Measurements from ENCODE around the gene RFX3. TPM values are rescaled to one million over a fixed set of nuclear protein-coding genes. Genes with fewer than 3 reads are reported as not detected.

RFX3 gene
- total RNA-seq, 1 donor = 1.4 TPM

DNA sequence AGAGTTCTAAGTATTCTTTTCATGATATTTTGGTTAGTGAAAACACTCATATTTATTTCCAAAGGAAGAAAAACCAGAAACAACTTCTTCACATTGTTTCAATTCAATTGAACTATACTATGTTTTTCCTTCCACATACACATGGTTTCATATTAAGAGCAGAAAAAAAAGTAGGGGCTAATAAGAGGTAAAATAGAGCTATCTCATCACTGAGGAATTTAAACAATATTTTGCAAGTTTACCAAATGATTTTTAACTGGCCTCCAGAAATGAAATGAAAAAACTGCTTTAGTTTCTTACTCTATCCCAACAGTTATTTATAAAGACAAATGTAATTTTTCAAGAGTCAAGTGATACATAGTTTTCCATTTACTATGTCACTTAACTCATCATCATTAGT, 233.5 kb downstream of the RFX3 start:
- Histone ChIP-seq H3K27me3 (ENCODE audit: insufficient read depth, low read length) (no peaks in the 10 kb centered on the region), H3K36me3 (ENCODE audit: insufficient read depth, low read length) (no peaks in the 10 kb centered on the region), H3K27ac (ENCODE audit: low read depth, low read length) (no peak overlapping the region), H4K20me1 (ENCODE audit: insufficient read depth, low read length) (no peaks in the 10 kb centered on the region), H3K4me1 (ENCODE audit: insufficient read depth, low read length) (no peaks in the 10 kb centered on the region), H3K9me3 (ENCODE audit: low read depth, low read length) (no peaks in the 10 kb centered on the region), H3K4me2 (ENCODE audit: insufficient read depth, low read length) (no peak overlapping the region), H3K79me2 (ENCODE audit: insufficient read depth, low read length) (no peaks in the 10 kb centered on the region), H2AFZ (ENCODE audit: low read length) (no peak overlapping the region), H3K4me3 (ENCODE audit: insufficient read depth, low read length) (no peak overlapping the region)
- DNase-seq (ENCODE audit: insufficient read length, low spot score, missing footprints) = no peak
- TF ChIP-seq, protein P1, sequence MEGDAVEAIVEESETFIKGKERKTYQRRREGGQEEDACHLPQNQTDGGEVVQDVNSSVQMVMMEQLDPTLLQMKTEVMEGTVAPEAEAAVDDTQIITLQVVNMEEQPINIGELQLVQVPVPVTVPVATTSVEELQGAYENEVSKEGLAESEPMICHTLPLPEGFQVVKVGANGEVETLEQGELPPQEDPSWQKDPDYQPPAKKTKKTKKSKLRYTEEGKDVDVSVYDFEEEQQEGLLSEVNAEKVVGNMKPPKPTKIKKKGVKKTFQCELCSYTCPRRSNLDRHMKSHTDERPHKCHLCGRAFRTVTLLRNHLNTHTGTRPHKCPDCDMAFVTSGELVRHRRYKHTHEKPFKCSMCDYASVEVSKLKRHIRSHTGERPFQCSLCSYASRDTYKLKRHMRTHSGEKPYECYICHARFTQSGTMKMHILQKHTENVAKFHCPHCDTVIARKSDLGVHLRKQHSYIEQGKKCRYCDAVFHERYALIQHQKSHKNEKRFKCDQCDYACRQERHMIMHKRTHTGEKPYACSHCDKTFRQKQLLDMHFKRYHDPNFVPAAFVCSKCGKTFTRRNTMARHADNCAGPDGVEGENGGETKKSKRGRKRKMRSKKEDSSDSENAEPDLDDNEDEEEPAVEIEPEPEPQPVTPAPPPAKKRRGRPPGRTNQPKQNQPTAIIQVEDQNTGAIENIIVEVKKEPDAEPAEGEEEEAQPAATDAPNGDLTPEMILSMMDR (IDR thresholded peaks at IDR 0.05; ENCODE audit: extremely low read depth, low read depth, low read length) = no peak

GRCh38 chr9:3290231-3290840, 235.5 kb downstream of the RFX3 start:
- TF ChIP-seq, protein P1 (IDR thresholded peaks at IDR 0.05; ENCODE audit: extremely low read depth, low read depth, low read length) = no peak
- no peaks in the 10 kb centered on the region for H3K79me2 ChIP-seq (ENCODE audit: insufficient read depth, low read length)
- no peak for DNase-seq (ENCODE audit: insufficient read length, low spot score, missing footprints)

DNA sequence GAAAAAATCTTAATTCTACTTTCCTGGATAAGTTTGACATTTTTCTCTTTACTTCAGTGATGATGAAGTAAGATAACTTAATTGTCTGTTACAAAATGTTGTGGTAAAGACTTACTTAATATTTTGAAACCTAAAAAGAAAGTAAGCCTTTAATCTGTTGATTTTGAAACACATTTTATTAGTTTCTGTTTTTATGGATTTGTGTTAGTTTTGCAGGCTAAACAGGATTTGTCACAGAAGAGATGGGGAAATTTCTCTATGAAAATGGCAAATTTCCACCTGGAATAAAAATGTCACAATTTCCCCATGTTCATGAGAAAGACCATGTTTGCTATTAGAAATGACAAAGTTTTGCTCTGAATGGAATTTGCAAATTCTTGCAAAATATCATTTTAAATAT, 237.1 kb downstream of the RFX3 start:
- H3K4me1 ChIP-seq (ENCODE audit: insufficient read depth, low read length) = no peaks in the 10 kb centered on the region
- TF ChIP-seq, protein P1 (IDR thresholded peaks at IDR 0.05; ENCODE audit: extremely low read depth, low read depth, low read length) = no peak
- H3K4me2 ChIP-seq (ENCODE audit: insufficient read depth, low read length) = no peak overlapping the region
- DNase-seq (ENCODE audit: insufficient read length, low spot score, missing footprints) = no peak
- H3K27me3 ChIP-seq (ENCODE audit: insufficient read depth, low read length) = no peaks in the 10 kb centered on the region
- H3K36me3 ChIP-seq (ENCODE audit: insufficient read depth, low read length) = no peaks in the 10 kb centered on the region
- no peak overlapping the region for H3K4me3 ChIP-seq (ENCODE audit: insufficient read depth, low read length)
- H3K79me2 ChIP-seq (ENCODE audit: insufficient read depth, low read length) = no peaks in the 10 kb centered on the region
- no peaks in the 10 kb centered on the region for H4K20me1 ChIP-seq (ENCODE audit: insufficient read depth, low read length)
- no peaks in the 10 kb centered on the region for H3K9me3 ChIP-seq (ENCODE audit: low read depth, low read length)
- no peak overlapping the region for H2AFZ ChIP-seq (ENCODE audit: low read length)
- H3K27ac ChIP-seq (ENCODE audit: low read depth, low read length) = no peak overlapping the region

More at GRCh38 chr9:3290231-3290840, 235.5 kb downstream of the RFX3 start:
- no peaks in the 10 kb centered on the region for H4K20me1 ChIP-seq (ENCODE audit: insufficient read depth, low read length)
- no peaks in the 10 kb centered on the region for H3K9me3 ChIP-seq (ENCODE audit: low read depth, low read length)
- no peaks in the 10 kb centered on the region for H3K36me3 ChIP-seq (ENCODE audit: insufficient read depth, low read length)
- H3K27ac ChIP-seq (ENCODE audit: low read depth, low read length) = no peak overlapping the region
- no peaks in the 10 kb centered on the region for H3K4me1 ChIP-seq (ENCODE audit: insufficient read depth, low read length)
- no peak overlapping the region for H2AFZ ChIP-seq (ENCODE audit: low read length)
- no peak overlapping the region for H3K4me3 ChIP-seq (ENCODE audit: insufficient read depth, low read length)
- H3K4me2 ChIP-seq (ENCODE audit: insufficient read depth, low read length) = no peak overlapping the region
- no peaks in the 10 kb centered on the region for H3K27me3 ChIP-seq (ENCODE audit: insufficient read depth, low read length)

DNA sequence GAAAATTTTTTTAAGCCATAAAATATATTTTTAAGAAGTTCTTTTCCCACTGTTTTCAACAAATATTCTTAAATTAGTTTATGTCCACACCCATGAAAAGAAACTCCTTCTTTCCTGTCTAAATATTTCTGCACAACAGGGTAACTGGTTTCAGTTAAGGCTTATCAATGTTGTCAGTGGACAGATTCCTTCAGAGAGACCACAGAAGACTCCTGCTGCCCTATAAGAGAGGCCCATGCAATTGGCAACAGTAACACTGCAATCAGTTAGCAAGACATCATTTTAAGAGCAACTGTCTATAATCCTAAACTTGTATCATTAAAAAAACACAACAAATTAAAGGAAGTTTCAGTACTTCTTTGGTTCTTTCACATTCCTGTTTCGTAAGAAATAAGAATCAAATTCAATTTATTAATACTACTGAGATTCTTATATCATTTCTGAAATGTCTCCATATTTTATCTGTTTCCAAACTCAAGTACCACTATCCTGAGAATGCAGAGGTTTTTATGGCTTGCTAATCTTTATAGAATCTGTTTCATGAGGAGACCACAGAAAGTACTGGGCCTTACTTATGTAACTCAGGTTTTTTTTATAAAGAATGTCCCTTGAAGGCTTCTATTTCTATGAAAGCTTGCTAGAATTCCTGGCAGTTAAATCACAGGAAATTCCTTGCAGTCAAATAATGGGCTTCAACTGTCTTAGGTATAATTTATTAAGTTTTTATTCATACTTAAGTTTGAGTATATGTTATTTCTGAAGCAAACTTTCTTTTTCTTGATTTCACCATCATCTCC, 240.2 kb downstream of the RFX3 start:
- H3K27ac ChIP-seq (ENCODE audit: low read depth, low read length) = no peak overlapping the region
- H4K20me1 ChIP-seq (ENCODE audit: insufficient read depth, low read length) = no peaks in the 10 kb centered on the region
- H3K36me3 ChIP-seq (ENCODE audit: insufficient read depth, low read length) = no peaks in the 10 kb centered on the region
- H3K9me3 ChIP-seq (ENCODE audit: low read depth, low read length) = no peaks in the 10 kb centered on the region
- no peak overlapping the region for H2AFZ ChIP-seq (ENCODE audit: low read length)
- no peaks in the 10 kb centered on the region for H3K79me2 ChIP-seq (ENCODE audit: insufficient read depth, low read length)
- no peak for DNase-seq (ENCODE audit: insufficient read length, low spot score, missing footprints)
- no peak overlapping the region for H3K4me3 ChIP-seq (ENCODE audit: insufficient read depth, low read length)
- no peaks in the 10 kb centered on the region for H3K4me1 ChIP-seq (ENCODE audit: insufficient read depth, low read length)
- H3K27me3 ChIP-seq (ENCODE audit: insufficient read depth, low read length) = no peaks in the 10 kb centered on the region
- TF ChIP-seq, protein P1 (IDR thresholded peaks at IDR 0.05; ENCODE audit: extremely low read depth, low read depth, low read length) = no peak
- H3K4me2 ChIP-seq (ENCODE audit: insufficient read depth, low read length) = no peak overlapping the region

All from osteoblast (primary cell).